HT-29 (cell line): Measurements from ENCODE around the gene TMEM184B. TPM values are rescaled to one million over a fixed set of nuclear protein-coding genes. Genes with fewer than 3 reads are reported as not detected.

Experiments used
- DNase-seq: peaks from one replicate; pipeline ENCODE4 v3.0.0-alpha.2; 2015; ENCODE audit warnings: low spot score
- total RNA-seq: library from RNA; depleted of rRNA; stranded (reverse); fragments of >200 nt; shearing (Covaris generic); gene quantifications from 2 replicates; pipeline ENCODE4 v1.2.3, GENCODE V29; 2014

The TMEM184B gene
- total RNA-seq, 1 experiment from 2014 or later: 30.7 TPM

DNA sequence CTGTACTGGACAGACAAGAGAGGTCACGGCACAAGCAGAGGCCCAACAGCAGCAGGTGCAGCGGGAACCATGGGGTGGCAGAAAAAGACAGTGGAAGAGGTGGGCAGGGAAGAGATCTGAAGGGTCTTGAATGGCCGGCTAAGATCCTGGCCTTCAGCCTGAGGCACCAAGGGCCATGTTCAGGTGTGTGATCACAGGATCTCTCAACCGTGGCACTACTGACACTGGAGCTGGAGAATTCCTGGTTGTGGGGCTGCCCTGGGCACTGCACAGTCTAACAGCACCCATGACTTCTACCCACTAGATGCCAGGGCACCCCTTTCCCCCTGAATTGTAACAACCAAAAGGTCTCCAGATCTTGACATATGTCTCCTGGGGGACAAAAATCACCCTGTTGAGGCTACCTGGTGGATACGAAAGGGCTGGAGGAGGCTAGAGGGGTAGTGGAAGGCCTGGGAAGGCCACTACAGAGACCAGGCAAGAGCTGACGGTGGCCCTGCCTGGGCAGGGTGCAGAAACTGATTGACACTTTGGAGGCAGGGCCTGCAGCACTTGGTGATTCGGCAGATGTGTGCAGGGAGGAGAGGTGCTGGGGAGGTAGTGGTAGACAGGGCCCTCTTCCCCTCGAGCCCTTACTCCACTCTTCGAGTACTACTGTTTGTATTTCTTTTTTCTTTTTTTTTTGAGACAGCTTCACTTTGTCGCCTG is 36.1 kb upstream of the TMEM184B start:
- no peak for DNase-seq

DNA sequence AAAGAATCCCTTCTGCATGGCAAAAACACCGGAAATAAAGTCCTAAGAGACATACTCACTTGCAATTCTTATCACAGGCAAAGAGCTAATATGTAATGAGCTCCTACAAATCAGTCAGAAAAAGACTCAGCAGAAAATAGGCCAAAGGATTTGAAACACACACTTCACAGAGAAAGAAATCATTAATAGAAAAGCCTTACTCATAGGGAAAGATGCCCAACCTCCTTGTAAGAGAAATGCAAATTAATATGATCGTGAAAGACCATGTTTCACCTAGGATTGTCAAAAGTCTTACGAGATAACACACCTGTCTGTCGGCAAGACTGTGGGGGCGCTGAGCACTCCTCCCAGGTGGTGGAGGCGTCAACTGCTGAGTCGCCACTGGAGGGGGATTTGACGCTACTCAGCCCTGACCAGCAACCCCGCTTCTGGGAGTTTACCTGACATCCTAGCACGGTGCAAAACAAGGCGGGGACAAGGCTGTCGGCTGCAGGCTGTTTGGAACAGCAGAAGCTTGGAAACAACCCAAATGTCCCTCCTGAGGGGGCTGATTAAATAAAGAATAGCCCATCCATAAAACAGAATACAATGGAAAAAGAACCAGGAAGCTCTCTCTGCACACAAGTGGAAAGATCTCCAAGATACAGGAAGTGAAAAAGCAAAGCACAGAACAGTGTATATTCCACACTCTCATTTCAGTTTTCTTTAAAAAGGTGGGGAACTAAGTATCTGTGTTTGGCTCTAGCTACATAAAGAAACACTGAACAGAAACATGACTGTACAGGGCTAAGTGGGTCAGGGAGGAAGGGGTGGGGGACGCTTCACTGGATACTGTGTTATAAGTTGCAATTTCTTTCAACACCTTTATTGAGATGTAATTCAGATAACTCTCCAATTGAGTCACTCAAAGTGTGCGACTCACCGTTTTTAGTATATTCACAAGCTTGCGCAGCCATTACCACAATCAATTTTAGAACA is 33.0 kb upstream of the TMEM184B start:
- DNase-seq: peak; percentile 43

DNA sequence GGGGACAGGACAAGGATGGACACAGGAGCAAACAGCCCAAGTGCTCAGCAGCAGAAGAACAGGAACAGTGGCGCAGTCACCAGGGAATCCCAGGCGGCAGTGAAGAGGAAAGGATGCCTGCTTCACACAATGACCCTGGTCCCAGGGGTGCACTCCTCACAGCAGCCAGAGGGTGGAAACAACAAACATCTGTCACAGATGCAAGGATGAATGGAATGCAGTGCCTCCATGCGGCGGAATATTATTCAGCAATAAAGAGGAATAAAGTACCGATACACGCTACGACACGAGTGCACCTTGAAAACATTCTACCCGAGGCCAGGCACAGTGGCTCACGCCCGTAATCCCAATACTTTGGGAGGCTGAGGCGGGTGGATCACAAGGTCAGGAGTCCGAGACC is 31.7 kb upstream of the TMEM184B start:
- DNase-seq: no peak

DNA sequence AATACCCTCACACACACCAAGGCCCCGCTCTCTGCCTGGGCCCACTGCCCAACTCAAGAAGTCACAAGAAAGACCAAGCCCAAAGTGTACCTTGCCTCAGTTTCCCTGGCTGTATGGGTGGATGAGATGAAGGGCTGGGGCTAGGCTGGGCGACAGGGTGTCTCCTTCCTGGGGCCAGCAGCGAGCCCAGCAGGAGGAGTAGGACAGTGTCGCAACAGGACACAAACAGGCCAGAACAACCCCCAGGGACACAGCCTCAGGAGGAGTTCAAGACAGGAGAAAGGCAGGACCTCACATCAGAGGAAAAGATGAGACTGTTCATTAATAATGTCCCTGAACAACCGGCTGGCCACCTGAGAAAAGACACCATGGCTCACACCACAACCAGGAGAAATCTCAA is 31.2 kb upstream of the TMEM184B start:
- DNase-seq: no peak

DNA sequence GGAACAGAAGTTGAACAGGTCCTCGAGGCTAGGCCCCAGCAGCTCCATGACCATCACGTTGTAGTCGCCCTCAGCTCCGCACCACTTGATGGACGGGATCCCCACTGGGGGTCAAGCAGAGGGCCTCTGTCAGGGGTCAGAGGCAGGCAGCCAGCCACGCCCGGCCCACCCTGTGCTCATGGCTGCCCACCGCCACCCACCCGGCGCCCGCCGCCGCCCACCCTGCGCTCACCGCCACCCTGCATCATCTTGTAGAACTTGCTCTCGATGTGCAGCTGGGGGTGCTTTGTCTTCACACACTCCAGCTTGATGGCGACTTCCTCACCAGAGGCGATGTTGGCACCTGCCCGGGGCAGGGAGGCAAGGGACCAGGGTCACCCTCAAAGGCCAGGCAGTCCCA is 30.1 kb upstream of the TMEM184B start:
- no peak for DNase-seq

DNA sequence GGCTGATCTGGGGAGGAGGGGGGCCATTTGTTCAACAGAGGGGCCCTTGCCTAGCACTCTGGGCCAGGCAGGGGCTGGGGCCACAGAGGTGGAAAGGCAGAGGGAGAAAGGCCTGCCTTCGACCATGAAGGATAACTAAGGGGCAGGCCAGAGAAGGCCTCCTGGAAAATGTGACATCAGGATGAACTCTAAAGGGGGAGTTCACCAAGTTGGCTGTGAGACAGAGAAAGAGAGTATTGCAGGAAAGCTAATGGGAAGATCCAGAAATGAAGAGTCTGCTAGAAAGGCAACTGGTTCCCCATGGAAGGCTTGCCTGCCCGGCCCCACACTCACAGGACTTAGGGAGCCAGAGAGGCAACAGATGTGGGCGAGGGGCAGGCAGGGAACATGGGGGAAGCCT is 28.1 kb upstream of the TMEM184B start:
- no peak for DNase-seq

DNA sequence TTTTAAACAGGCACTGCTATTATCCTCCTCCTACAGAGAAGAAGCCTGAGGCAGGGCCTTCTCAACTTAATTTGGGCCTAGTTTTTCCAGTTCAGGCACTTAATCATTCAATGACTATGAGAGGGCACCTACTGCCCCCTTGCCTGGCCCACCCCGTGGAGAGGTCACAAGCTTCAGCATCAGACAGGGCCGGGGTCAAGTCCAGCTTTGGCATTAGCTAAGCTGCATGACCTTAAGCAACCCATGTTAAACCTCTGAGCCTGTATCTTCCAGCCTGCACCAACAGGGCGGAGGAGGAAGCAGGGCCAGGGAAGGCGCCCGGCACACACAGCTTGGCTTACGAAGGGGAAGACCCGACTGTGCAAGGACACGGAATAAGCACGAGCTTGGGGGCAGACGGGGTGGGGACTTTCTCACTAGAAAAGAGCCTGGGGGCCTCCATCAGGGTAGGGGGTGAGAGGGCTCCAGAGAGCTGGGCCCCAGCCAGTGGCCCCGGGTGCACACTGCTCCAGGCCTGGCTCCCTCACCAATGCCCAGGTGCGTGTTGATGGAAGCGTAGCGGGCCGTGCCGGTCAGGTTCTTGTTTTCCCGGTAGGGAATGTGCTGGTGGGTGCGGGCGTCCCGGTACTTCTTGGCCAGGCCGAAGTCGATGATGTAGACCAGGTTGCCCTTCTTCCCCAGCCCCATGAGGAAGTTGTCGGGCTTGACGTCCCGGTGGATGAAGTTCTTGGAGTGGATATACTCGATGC is 27.6 kb upstream of the TMEM184B start:
- DNase-seq: no peak

DNA sequence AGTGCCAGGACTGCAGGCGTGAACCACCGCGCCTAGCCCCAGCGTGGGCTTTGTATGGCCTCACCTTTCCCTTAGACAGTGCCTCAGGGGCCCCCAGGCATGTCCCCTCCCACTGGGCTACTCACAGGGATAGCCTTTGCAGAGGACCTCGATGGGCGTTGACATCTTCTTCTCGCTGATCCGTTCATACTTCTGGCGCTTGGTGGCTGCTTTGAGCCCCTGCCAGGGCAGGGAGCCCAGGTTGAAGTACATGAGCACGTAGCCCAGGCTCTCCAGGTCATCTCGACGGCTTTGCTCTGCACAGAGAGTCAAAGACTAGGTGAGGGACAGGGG is 26.9 kb upstream of the TMEM184B start:
- no peak for DNase-seq

DNA sequence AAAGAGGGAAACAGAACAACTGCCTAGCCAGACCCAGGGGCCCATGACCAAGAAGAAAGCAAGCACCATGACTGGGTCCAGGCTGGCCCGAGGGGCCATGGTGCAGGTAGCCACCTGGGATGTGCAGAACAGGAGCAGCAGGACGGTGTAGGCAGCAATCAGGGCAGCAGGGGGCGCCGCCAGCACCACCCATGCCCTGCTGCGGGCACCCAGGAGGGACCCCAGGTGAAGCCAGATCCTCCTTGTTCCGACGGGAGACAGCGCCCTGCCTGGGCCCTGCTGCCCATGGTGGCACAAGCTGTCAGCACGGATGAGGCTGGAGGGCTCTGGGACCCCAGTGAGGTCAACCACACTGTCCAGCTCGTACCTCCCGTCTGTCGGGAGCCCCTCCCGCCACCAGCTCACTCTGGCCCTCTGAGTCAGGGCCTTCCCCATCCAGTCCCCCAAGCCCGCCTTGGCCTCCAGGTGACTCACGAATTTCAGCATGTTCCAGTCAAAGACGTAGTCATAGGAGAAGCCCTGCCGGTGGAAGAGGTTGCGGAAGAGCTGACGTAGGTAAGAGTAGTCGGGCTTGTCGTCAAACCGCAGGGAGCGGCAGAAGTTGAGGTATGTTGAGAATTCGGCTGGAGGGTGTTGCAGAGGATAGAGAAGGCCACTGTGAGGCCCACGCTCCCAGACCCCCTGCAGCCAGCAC is 25.6 kb upstream of the TMEM184B start:
- DNase-seq: no peak

DNA sequence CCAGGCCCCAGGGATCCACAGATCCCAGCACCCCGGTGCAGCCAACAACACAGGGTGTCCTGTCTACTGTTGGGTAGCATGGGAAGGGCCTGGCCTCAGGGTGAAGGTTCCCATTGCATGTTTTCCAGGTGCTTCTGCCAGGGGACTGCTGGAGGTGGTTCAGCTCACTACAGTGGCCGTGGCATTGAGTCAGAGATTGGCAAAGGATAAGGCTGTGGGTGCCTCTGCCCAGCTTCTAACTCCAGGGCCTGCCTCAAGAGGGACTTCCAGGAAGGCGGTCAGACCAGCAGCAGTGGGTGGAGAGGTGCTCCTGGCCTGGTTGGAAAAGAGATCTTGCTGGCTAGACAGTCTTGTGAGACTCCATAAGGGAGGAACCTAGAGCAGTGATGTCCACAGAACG is 23.6 kb upstream of the TMEM184B start:
- DNase-seq: no peak

DNA sequence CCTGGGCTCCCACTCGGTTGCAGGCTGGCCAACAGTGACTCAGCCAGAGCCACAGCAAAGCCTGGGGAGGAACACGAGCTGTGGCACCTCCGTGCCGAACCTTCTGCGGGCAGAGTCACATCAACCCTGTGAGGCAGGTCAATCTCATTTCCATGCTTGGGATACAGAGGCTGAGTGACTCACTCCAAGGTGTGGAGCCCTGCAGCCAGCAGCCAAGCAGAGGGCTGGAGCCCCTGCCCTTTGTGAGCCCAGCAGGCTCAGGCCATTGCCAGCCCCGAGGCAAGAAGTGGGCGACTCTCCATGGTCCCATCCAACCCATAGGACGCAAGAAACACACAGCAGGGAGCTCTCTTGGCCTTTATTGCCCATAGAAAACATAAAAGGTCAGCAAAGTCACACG is 23.1 kb upstream of the TMEM184B start:
- no peak for DNase-seq

DNA sequence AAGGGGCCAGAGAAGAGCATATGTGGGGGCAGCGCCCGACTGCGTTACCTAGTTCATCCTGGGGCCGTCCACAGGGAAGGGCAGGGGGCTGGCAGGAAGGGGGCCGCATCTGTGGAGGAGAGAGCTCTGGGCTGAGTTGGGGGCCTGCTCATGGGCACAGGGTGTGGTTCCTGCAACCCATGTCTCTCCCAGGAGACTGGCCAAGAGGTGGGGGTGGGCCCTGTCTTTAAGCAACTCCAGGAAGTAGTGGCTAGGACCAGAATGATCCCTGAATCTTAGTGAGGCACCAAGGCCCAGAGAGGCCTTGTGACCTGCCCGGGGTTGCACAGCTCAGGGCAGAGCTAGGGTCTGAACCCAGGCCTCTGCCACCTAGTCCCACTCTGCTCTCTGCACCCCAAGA is 22.5 kb upstream of the TMEM184B start:
- DNase-seq: no peak

DNA sequence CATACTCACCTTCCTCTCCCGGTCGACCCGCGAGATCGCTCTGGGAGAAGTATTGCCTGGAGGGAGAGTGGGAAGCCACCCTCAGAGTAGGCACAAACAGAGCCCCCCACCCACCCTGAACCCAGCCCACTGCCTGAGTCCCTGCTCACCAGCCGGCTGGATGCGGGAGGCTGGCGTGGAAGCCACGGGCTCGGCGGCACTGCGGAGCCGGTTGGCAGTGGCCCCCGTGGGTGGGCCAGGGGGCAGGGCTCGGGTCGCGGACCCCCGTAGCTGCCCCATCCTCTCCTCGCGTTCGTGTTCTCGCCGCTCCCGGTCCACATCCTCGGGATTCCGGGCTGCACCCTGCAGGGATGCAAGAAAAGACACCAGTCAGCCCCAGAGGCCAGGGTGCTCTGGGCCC is 21.4 kb upstream of the TMEM184B start:
- no peak for DNase-seq

DNA sequence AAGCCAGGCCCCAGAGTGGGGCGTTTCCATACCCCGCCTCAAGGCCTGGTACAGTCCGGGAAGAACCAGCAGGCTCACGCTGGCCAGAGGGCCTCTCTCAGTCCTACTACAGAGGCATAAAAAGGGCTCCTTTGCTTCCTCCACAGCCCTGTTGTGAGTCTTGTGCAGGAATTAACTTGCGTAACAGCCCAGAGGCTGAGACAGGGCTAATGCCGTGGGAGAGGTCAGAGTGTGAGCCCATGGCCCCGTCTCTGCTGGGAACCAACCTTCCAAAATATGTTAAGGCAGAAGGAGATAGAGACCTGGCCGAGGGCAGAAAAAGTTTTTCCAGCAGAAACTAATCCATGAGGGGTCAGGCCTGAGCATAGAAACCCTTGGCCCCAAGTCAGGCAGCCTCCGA is 19.9 kb upstream of the TMEM184B start:
- no peak for DNase-seq

DNA sequence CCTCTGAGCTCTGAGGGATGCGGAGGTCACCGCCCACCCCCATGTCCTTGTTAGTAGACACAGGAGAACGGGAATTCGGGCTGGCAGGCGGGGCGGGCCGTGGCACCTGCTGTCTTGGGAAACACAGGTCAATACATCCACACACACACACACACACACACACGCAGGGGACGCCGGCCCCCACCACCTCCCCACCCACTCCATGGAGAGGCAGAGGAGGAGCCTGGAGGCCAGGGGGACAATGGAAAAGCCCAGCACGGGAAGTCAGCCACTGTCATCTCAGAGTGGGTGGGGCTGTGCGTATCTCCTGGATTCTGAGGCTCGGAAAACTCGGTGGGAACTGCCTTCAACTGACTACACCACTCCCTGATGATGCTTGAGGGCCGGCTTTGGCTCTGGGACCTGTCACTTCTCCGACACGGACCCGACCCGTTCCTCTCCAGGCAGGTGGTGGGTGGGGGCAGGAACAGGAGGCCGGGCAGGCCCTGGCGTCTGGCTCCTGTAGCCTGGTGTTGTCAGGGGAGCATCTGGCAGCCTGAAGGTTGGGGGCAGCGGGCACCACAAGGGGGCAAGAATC is 18.5 kb upstream of the TMEM184B start:
- DNase-seq: no peak

DNA sequence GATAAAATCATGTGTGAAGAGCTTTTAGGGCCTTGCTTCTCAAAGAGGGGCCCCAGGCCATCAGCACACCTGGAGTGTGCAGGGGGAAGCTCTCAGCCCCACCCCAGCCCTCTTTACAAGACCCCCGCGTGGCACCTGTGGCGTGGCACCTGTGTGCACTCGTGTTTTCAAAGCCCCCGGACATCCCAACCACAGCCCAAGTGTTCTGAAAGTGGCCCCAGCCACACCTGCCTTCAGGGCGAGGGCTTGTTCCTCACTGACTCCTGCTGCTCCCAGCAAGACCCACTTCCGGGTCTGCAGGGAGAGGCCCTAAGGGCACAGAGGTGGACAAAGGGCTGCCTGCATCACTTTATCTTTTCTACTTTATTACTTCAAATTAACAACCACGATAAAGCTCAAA is 17.5 kb upstream of the TMEM184B start:
- DNase-seq: no peak

DNA sequence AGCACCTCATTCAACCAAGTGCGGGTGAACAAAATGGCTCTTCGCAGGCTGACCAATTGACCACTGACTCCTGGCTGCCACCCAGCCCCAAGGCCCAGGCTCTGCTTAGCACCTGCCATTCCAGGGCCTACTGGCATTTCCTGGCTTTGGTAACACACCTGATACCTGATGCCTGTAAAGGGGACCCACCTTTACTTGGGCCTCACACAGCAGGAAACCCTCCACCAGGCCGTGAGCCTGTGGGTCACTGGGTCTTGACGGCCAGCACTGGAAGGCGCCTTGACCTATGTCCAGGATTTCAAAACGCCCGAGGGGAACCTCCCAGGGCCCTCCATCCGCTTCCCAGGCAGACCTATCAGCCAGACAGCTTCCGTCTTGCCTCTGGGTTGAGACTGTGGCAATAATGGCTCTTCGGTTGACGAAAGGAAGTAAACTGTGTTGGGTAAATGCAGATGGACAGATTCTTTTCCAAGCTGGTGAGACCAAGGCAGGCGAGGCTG is 16.8 kb upstream of the TMEM184B start:
- no peak for DNase-seq

DNA sequence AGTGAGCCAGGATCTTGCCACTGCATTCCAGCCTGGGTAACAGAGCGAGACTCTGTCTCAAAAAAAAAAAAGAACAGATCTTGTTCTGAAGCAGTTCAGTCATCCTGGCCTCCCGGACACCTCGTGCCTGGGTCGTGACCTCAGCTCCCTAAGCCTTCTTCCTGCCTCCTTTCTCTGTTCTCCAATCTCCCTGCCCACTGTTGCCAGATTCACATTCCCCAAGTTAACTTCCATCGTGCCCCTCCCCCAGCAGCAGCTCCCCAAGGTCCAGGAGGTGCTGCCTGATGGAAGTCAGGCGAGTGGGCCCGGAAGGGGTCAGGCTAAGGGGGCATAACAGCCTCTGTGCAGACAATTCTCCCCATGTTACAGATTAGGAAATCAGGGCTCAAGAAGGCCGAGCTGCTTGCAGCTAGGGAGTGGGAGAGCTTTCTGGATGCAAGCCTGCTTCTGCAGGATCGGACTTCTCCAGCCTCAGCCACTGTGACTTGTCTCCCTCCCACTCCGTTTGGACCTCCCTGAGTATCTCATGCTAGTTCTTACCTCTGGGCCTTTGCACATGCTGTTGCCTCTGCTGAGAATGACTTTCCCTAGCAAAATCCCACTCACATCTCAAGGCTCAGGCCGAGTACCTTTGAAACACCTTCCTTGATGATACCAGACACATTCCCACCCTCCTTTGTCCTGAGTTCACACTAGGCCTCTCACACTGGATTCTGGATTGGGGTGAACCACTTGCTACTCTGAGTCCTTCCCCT is 14.3 kb upstream of the TMEM184B start:
- DNase-seq: no peak

DNA sequence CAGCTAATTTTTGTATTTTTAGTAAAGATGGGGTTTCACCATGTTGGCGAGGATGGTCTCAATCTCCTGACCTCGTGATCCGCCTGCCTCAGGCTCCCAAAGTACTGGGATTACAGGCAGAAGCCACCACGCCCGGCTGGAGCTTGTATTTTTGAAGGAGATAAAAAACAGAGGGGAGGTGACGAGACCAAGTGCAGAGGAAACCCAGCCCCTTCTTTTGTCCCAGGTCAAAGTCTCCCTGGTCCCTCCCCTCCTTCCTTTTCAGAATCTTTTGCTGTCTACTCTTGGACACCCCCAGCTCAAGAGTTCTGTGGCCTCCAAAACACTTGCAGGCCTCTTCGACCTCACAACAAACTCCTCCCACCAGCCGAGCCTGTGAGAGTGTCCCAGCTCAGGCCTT is 12.2 kb upstream of the TMEM184B start:
- no peak for DNase-seq

DNA sequence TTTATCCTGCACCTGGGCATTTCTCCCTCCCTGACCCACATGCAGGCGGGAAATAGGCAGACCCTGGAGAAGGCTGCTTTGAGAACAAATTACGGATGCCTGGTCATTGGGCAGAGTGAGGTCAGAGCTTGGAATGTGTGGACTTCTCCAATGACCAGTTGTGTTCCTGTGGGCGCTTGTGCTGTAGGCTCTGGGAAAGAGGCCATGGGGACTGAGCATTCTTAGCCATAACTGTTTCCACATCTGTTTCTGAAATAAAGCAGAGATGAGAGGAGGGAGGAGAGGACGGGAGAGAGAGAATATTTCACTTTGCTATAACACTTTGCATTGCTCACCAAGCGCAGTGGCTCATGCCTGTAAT is 11.2 kb upstream of the TMEM184B start:
- no peak for DNase-seq

DNA sequence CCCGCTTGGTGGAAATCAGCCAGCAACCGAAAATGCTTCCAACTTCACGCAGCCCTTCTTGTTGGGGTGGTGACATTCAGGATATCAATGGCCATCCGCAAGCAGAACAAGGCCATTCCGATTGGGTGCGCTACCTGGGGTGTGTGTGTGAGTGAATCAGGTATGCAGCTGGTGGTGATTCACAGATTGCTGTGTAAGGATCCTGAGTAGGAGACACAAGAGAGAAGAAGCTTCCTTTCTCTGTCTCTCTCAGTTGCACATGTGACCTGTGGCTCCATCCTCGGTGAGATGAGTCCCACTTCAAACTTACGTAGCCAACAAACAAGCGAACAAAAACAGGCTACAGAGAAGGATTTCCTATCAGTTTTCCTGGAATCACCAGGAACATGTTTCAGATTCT is 9.6 kb upstream of the TMEM184B start:
- DNase-seq: no peak
